Stomach (tissue), 9 donors: ENCODE data around the gene NR2F6. TPM values are rescaled to one million over a fixed set of nuclear protein-coding genes. Genes with fewer than 3 reads are reported as not detected.

ENCODE experiments used
- DNase-seq, 2 donors: peaks; one replicate each; pipeline versions ENCODE4 v3.0.0 to v3.0.0-alpha.2; 2013 to 2019
- H3K27ac ChIP-seq, 5 donors: fragments of 200-600 bp in 4 of 5; sonication (generic) in 4 of 5; one replicate each; pipeline ENCODE4 v1.5.1; 2013 to 2019; ENCODE audit warnings: mild to moderate bottlenecking in 1 of 5, moderate library complexity in 1 of 5
- H3K27me3 ChIP-seq, 3 donors: fragments of 200-600 bp; sonication (generic); one replicate each; pipeline ENCODE4 v1.5.1; 2017 to 2019; ENCODE audit warnings: mixed run types in 1 of 3
- H3K36me3 ChIP-seq, 4 donors: fragments of 200-600 bp; sonication (generic); 1 replicate in 3 of 4; 2 replicates in 1 of 4; pipeline ENCODE4 v1.5.1; 2016 to 2019
- H3K4me1 ChIP-seq, 4 donors: fragments of 200-600 bp; sonication (generic); one replicate each; pipeline ENCODE4 v1.5.1; 2016 to 2019
- H3K4me3 ChIP-seq, 4 donors: fragments of 200-600 bp; sonication (generic) in 3 of 4; one replicate each; pipeline ENCODE4 v1.5.1; 2016 to 2019; ENCODE audit warnings: mild to moderate bottlenecking in 1 of 4
- H3K9me3 ChIP-seq, 4 donors: fragments of 200-600 bp; sonication (generic); one replicate each; pipeline ENCODE4 v1.5.1; 2016 to 2019
- CTCF ChIP-seq, 7 experiments: fragments of 450-650 bp in 4 of 7; fragments of 200-600 bp in 3 of 7; sonication (generic) in 3 of 7; IDR thresholded peaks; one replicate each; pipeline ENCODE4 v1.5.1; 2016 to 2019; ENCODE audit warnings: antibody characterized with exemption in 7 of 7, control low read depth in 2 of 7, mild to moderate bottlenecking in 1 of 7
- EP300 ChIP-seq: sonication (generic); formaldehyde crosslinking; IDR thresholded peaks from one replicate; pipeline ENCODE4 v1.6.1; 2017; ENCODE audit warnings: antibody characterized with exemption
- POLR2A ChIP-seq, 4 donors: fragments of 450-650 bp; IDR thresholded peaks; one replicate each; pipeline ENCODE4 v1.6.1; 2016; ENCODE audit warnings: antibody characterized with exemption in 4 of 4, control low read depth in 2 of 4, mild to moderate bottlenecking in 1 of 4, moderate library complexity in 1 of 4
- POLR2AphosphoS5 ChIP-seq, 3 donors: sonication (generic); formaldehyde crosslinking; IDR thresholded peaks; one replicate each; pipeline ENCODE4 v1.6.1; 2016; ENCODE audit warnings: antibody characterized with exemption in 3 of 3
- WGBS, 5 donors: extraction: QIAGEN DNeasy Blood & Tissue Kit in 3 of 5; methylation state at CpG; one replicate each; pipeline versions ENCODE4 v1.1.5 to v1.1.7; 2013 to 2018; 5-methylcytosine and 5-hydroxymethylcytosine counted together
- intact Hi-C: fragments of 100-400 bp; cut with DNase I; formaldehyde crosslinking; loops from one replicate; pipeline ENCODE4 v1.15.1; 2023; ENCODE audit warnings: low total_unique reads
- polyA plus RNA-seq, 3 donors: library from polyadenylated mRNA; stranded (reverse); fragments of 200-250 nt; gene quantifications; one replicate each; pipeline ENCODE4 v1.2.3, GENCODE V29; 2013
- total RNA-seq, 5 donors: library from RNA; depleted of rRNA; stranded (reverse); fragments of >200 nt; gene quantifications; one replicate each; pipeline versions ENCODE4 v1.1.0 to v1.2.3, GENCODE V29; 2014 to 2016
- donor health status: healthy with polysubstance abuse.
- donor health status: Bipolar disorder and iron deficiency.
- donor health status: healthy.

NR2F6 gene
- total and polyA plus RNA-seq, 8 donors = 34.4 to 641 (median 46.1) TPM

- no peaks in the 10 kb centered on the region for H3K9me3 ChIP-seq
- peak overlapping the region; percentile 44 to 73 (median 53) for H3K4me3 ChIP-seq
- peak; percentile 77 to 92 for DNase-seq
- peaks cover 38 to 65% (median 59%) of the 10 kb centered on the region in 4 donors for H3K4me1 ChIP-seq
- TF ChIP-seq EP300 = no peak
- peak in 3 of 7 experiments; percentile 31 to 63 (median 36) for TF ChIP-seq CTCF (IDR thresholded peaks at IDR 0.05)
- peak in 2 of 3 donors; percentile 8 to 17 for TF ChIP-seq POLR2AphosphoS5 (IDR thresholded peaks at IDR 0.05)
- no peak for TF ChIP-seq POLR2A (IDR thresholded peaks at IDR 0.05)
- 3 to 10% (median 5%) methylated on average over 4 to 80 of the region's 80 CpGs for WGBS, 5 donors
- intact Hi-C loops = no loop called here
- peak overlapping the region; percentile 75 to 86 (median 85) for H3K27ac ChIP-seq
- no peaks in the 10 kb centered on the region for H3K27me3 ChIP-seq
- peaks cover 17 to 56% (median 54%) of the 10 kb centered on the region in 4 donors for H3K36me3 ChIP-seq
Measured at GRCh38 chr19:17235300-17235970, 10.3 kb downstream of the NR2F6 start.

GRCh38 chr19:17234911-17235299 is 10.8 kb downstream of the NR2F6 start:
- peak overlapping the region; percentile 44 to 73 (median 53) for H3K4me3 ChIP-seq
- 15 to 30% (median 23%) methylated on average over 11 of the region's 11 CpGs for WGBS, 5 donors
- H3K4me1 ChIP-seq = peaks cover 32 to 60% (median 54%) of the 10 kb centered on the region in 4 donors
- H3K27me3 ChIP-seq = no peaks in the 10 kb centered on the region
- peaks cover 17 to 56% (median 55%) of the 10 kb centered on the region in 4 donors for H3K36me3 ChIP-seq
- no peaks in the 10 kb centered on the region for H3K9me3 ChIP-seq
- intact Hi-C loops = no loop called here
- peak overlapping the region; percentile 75 to 86 (median 85) for H3K27ac ChIP-seq
- TF ChIP-seq POLR2AphosphoS5 (IDR thresholded peaks at IDR 0.05) (no peak), CTCF (IDR thresholded peaks at IDR 0.05) (no peak), POLR2A (IDR thresholded peaks at IDR 0.05) (no peak), EP300 (no peak)
- peak; percentile 68 to 79 for DNase-seq

- H3K27ac ChIP-seq = no peak overlapping the region
- H3K9me3 ChIP-seq = no peaks in the 10 kb centered on the region
- intact Hi-C loops = no loop called here
- TF ChIP-seq EP300 = no peak
- H3K36me3 ChIP-seq = peaks cover 17 to 56% (median 54%) of the 10 kb centered on the region in 4 donors
- H3K4me3 ChIP-seq = no peak overlapping the region
- H3K4me1 ChIP-seq = peaks cover 31 to 55% (median 43%) of the 10 kb centered on the region in 4 donors
- 86 to 93% (median 91%) methylated on average over 20 to 25 of the region's 25 CpGs for WGBS, 5 donors
- H3K27me3 ChIP-seq = no peaks in the 10 kb centered on the region
- no peak for DNase-seq
Measured at GRCh38 chr19:17232258-17232657, 13.5 kb downstream of the NR2F6 start.

GRCh38 chr19:17229890-17230289 is 15.8 kb downstream of the NR2F6 start:
- no peaks in the 10 kb centered on the region for H3K27me3 ChIP-seq
- DNase-seq = no peak
- TF ChIP-seq POLR2A (IDR thresholded peaks at IDR 0.05) = no peak
- H3K27ac ChIP-seq = no peak overlapping the region
- 91 to 98% (median 95%) methylated on average over 3 of the region's 3 CpGs for WGBS, 5 donors
- peaks cover 17 to 55% (median 52%) of the 10 kb centered on the region in 4 donors for H3K36me3 ChIP-seq
- intact Hi-C loops = no loop called here
- no peak overlapping the region for H3K4me3 ChIP-seq
- H3K4me1 ChIP-seq = peaks cover 18 to 43% (median 33%) of the 10 kb centered on the region in 4 donors
- no peaks in the 10 kb centered on the region for H3K9me3 ChIP-seq

DNA sequence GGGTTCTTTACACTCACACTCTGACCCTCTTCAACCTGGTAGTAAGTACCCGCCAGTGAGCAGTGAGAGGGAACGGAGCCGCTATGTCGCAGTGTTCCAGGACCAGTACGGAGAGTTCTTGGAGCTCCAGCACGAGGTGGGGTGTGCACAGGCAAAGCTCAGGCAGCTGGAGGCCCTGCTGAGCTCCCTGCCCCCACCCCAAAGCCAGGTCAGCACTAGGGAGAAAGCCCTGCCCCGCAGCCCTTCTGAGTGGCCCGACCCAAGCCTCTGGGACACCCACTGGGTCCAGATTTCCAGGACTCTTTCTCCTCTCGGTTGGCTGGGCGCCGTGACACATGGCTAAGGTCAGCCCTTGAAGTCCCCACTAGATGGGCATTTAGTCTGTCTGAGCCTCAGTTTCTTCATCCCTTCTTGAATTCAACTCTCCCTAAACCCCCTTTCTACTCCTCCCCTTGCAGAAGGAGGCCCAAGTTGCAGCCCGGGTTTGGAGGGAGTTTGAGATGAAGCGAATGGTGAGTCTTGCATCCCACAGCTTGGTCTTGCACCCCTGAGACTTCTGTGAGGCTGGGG is 17.8 kb downstream of the NR2F6 start:
- H3K27ac ChIP-seq = peak overlapping the region in 3 of 5 donors; percentile 9 to 93 (median 93)

More for the DNA sequence above, 17.8 kb downstream of the NR2F6 start:
- no peaks in the 10 kb centered on the region for H3K9me3 ChIP-seq
- no peak for TF ChIP-seq POLR2AphosphoS5 (IDR thresholded peaks at IDR 0.05)
- no peak for TF ChIP-seq CTCF (IDR thresholded peaks at IDR 0.05)
- no peak for TF ChIP-seq EP300
- no peak for DNase-seq
- H3K4me1 ChIP-seq = peaks cover 12 to 23% (median 23%) of the 10 kb centered on the region in 4 donors
- H3K36me3 ChIP-seq = peaks cover 12 to 42% (median 41%) of the 10 kb centered on the region in 4 donors
- intact Hi-C loops = no loop called here
- WGBS, 5 donors = 64 to 84% (median 74%) methylated on average over 11 to 13 of the region's 13 CpGs
- no peak overlapping the region for H3K4me3 ChIP-seq
- H3K27me3 ChIP-seq = no peaks in the 10 kb centered on the region
